Right lobe of liver (tissue), 6 donors: ENCODE results near the gene SLC39A5. TPM values are rescaled to one million over a fixed set of nuclear protein-coding genes. Genes with fewer than 3 reads are reported as not detected.

Experiments used
- ATAC-seq, 4 donors: fragments of 200-7000 bp; cut with Tn5 transposase; one replicate each; pipeline ENCODE4 v1.9.1; 2020; ENCODE audit warnings: mild to moderate bottlenecking in 4 of 4, moderate library complexity in 4 of 4
- DNase-seq, 3 donors: peaks; one replicate each; pipeline ENCODE4 v3.0.0-alpha.2; 2020
- H3K27ac ChIP-seq, 3 donors: fragments of 200-600 bp; one replicate each; pipeline ENCODE4 v1.8.0; 2022
- H3K27me3 ChIP-seq, 2 donors: fragments of 200-600 bp; one replicate each; pipeline ENCODE4 v1.8.0; 2022
- H3K36me3 ChIP-seq, 4 donors: fragments of 200-600 bp; sonication (generic) in 1 of 4; one replicate each; pipeline versions ENCODE4 v1.5.1 to v1.8.0; 2017 to 2022; ENCODE audit warnings: control low read depth in 1 of 4
- H3K4me1 ChIP-seq, 4 donors: fragments of 200-600 bp; sonication (generic) in 1 of 4; one replicate each; pipeline versions ENCODE4 v1.5.1 to v1.8.0; 2017 to 2022; ENCODE audit warnings: control low read depth in 1 of 4
- H3K4me3 ChIP-seq, 3 donors: fragments of 200-600 bp; one replicate each; pipeline ENCODE4 v1.8.0; 2022
- H3K9me3 ChIP-seq, 4 donors: fragments of 200-600 bp; sonication (generic) in 1 of 4; one replicate each; pipeline versions ENCODE4 v1.5.1 to v1.8.0; 2017 to 2022; ENCODE audit warnings: control low read depth in 1 of 4
- CTCF ChIP-seq, 4 donors: fragments of 200-600 bp in 3 of 4; fragments of 450-650 bp in 1 of 4; IDR thresholded peaks; one replicate each; pipeline versions ENCODE4 v1.5.1 to v1.8.0; 2016 to 2022; ENCODE audit warnings: antibody characterized with exemption in 4 of 4, mild to moderate bottlenecking in 2 of 4
- POLR2A ChIP-seq: fragments of 450-650 bp; IDR thresholded peaks from one replicate; pipeline ENCODE4 v1.6.1; 2017; ENCODE audit warnings: antibody characterized with exemption, mild to moderate bottlenecking
- WGBS: methylation state at CpG from one replicate; pipeline ENCODE4 v1.1.6; 2018; ENCODE audit warnings: low coverage, low lambda C conversion rate; ENCODE audit not compliant: insufficient coverage; ENCODE audit errors: missing lambda C conversion rate; 5-methylcytosine and 5-hydroxymethylcytosine counted together
- intact Hi-C, 2 donors: fragments of 100-400 bp; cut with DNase I; formaldehyde crosslinking; loops; one replicate each; pipeline versions ENCODE4 v1.11.2 to v1.14.1; 2022
- total RNA-seq, 6 experiments: library from RNA; depleted of rRNA in 2 of 6; stranded (reverse); fragments of >200 nt in 2 of 6; fragmentation: NEBNext Ultra II Directional in 3 of 6; extraction: Animal tissue kit (Norgen Biotek cat#: 25700) in 3 of 6; gene quantifications; one replicate each; pipeline versions ENCODE4 v1.1.0 to v1.2.4, GENCODE V29; 2016 to 2023
- donor health status: DM: no; HTN: yes; CAD: no.
- donor health status: DM: no; HTN: no; CAD: no.
- donor health status: DM: no; HTN: no; CAD: no.
- donor health status: DM: no; HTN: yes; CAD: no.
- donor health status: DM: no; HTN: yes; CAD: no.

The SLC39A5 gene
- total RNA-seq, 6 experiments from 2014 or later, result 39.7 to 209 (median 110) TPM

GRCh38 chr12:56208006-56208405 lies 21.8 kb upstream of the SLC39A5 start:
- intact Hi-C loops, result no loop called here
- Histone ChIP-seq H3K27me3 (no peaks in the 10 kb centered on the region), H3K4me1 (no peaks in the 10 kb centered on the region), H3K9me3 (no peaks in the 10 kb centered on the region), H3K4me3 (no peak overlapping the region), H3K36me3 (peaks cover 12 to 67% (median 31%) of the 10 kb centered on the region in 4 donors), H3K27ac (no peak overlapping the region)
- ATAC-seq (no peak), DNase-seq (no peak)
- no peak for TF ChIP-seq CTCF (IDR thresholded peaks at IDR 0.05)
- WGBS, result 96% methylated on average over 5 of the region's 6 CpGs

- TF ChIP-seq CTCF (IDR thresholded peaks at IDR 0.05) (no peak), POLR2A (no peak)
- Histone ChIP-seq H3K4me3 (no peak overlapping the region), H3K36me3 (peaks cover 12 to 75% (median 31%) of the 10 kb centered on the region in 4 donors), H3K4me1 (no peaks in the 10 kb centered on the region), H3K9me3 (no peaks in the 10 kb centered on the region), H3K27me3 (no peaks in the 10 kb centered on the region), H3K27ac (no peak overlapping the region)
- no peak for DNase-seq
- intact Hi-C loops, result no loop called here
- ATAC-seq, result no peak
- 100% methylated on average over 1 of the region's 1 CpG for WGBS
These were observed 17.5 kb upstream of the SLC39A5 start for GRCh38 chr12:56212361-56212760.

- WGBS, result 73% methylated on average over 5 of the region's 5 CpGs
- ATAC-seq (peak in 1 of 4 donors; percentile 73), DNase-seq (no peak)
- TF ChIP-seq POLR2A, result no peak
- no peak for TF ChIP-seq CTCF (IDR thresholded peaks at IDR 0.05)
- no peaks in the 10 kb centered on the region for H3K4me1 ChIP-seq
- no peak overlapping the region for H3K27ac ChIP-seq
- intact Hi-C loops, result no loop called here
- no peaks in the 10 kb centered on the region for H3K27me3 ChIP-seq
- no peaks in the 10 kb centered on the region for H3K9me3 ChIP-seq
- H3K36me3 ChIP-seq, result peaks cover 12 to 64% (median 24%) of the 10 kb centered on the region in 4 donors
- H3K4me3 ChIP-seq, result no peak overlapping the region
These were observed 16.0 kb upstream of the SLC39A5 start for GRCh38 chr12:56213878-56214277.

- ATAC-seq (no peak), DNase-seq (no peak)
- WGBS, result 85% methylated on average over 2 of the region's 3 CpGs
- Histone ChIP-seq H3K27me3 (no peaks in the 10 kb centered on the region), H3K4me1 (peaks cover 0 to 9% (median 0%) of the 10 kb centered on the region in 4 donors), H3K36me3 (peaks cover 4 to 40% (median 15%) of the 10 kb centered on the region in 4 donors), H3K9me3 (no peaks in the 10 kb centered on the region), H3K4me3 (no peak overlapping the region), H3K27ac (no peak overlapping the region)
- intact Hi-C loops, result no loop called here
- TF ChIP-seq POLR2A, result no peak
- no peak for TF ChIP-seq CTCF (IDR thresholded peaks at IDR 0.05)
These were observed 13.4 kb upstream of the SLC39A5 start for GRCh38 chr12:56216461-56216860.

- TF ChIP-seq POLR2A (no peak), CTCF (IDR thresholded peaks at IDR 0.05) (no peak)
- Histone ChIP-seq H3K4me3 (no peak overlapping the region), H3K27ac (no peak overlapping the region), H3K9me3 (no peaks in the 10 kb centered on the region), H3K27me3 (no peaks in the 10 kb centered on the region), H3K36me3 (peaks cover 0 to 10% (median 2%) of the 10 kb centered on the region in 4 donors), H3K4me1 (peaks cover 0 to 24% (median 7%) of the 10 kb centered on the region in 4 donors)
- no peak for DNase-seq
- ATAC-seq, result no peak
- intact Hi-C loops, result no loop called here
- WGBS, result 69% methylated on average over 5 of the region's 9 CpGs
These were observed 10.0 kb upstream of the SLC39A5 start for GRCh38 chr12:56219840-56220239.
